ENCODE measurements around the gene RNF214. TPM values are rescaled to one million over a fixed set of nuclear protein-coding genes. Genes with fewer than 3 reads are reported as not detected.

Gene RNF214
- total and polyA plus RNA-seq, 2 of the 13 experiments (the other 11 are each of a cell fraction or from before 2014, with no cell fraction given) = 10.7 to 12.6 TPM

- no peak for TF ChIP-seq ZNF354B (CRISPR knock-in tag; IDR thresholded peaks at IDR 0.05)
- no peak for TF ChIP-seq ZFP62 (CRISPR knock-in tag; IDR thresholded peaks at IDR 0.05)
- no peak; the same call in 1 of the 2 replicates for TF ChIP-seq ZNF619 (CRISPR knock-in tag; IDR thresholded peaks at IDR 0.05)
- no peak for TF ChIP-seq ZNF746 (CRISPR knock-in tag; IDR thresholded peaks at IDR 0.05)
- TF ChIP-seq CENPX (CRISPR knock-in tag; IDR thresholded peaks at IDR 0.05) = no peak
- no peak for TF ChIP-seq YY1 (IDR thresholded peaks at IDR 0.05; ENCODE audit: insufficient read depth, insufficient replicate concordance, low read depth, low read length)
- no peak for TF ChIP-seq HOXA5 (CRISPR knock-in tag; IDR thresholded peaks at IDR 0.05)
- TF ChIP-seq CHD2 (IDR thresholded peaks at IDR 0.05; ENCODE audit: low read depth, low read length) = no peak
- TF ChIP-seq ZNF850 (CRISPR knock-in tag; conservative IDR thresholded peaks at IDR 0.05) = no peak
- no peak for TF ChIP-seq ZNF382 (CRISPR knock-in tag; IDR thresholded peaks at IDR 0.05; ENCODE audit: borderline replicate concordance)
- TF ChIP-seq TARDBP (CRISPR knock-in tag; IDR thresholded peaks at IDR 0.05) = no peak; the same call in 1 of the 2 replicates
- TF ChIP-seq SP1 (IDR thresholded peaks at IDR 0.05) = no peak
- TF ChIP-seq SP1 (CRISPR knock-in tag; IDR thresholded peaks at IDR 0.05) = peak; percentile 50; the same call in 1 of the 2 replicates
- peak; percentile 36; the same call in 1 of the 2 replicates for TF ChIP-seq TFDP2 (CRISPR knock-in tag; IDR thresholded peaks at IDR 0.05)
- no peak for TF ChIP-seq ZNF580 (CRISPR knock-in tag; IDR thresholded peaks at IDR 0.05; ENCODE audit: borderline replicate concordance, low read depth)
- TF ChIP-seq MYC (CRISPR knock-in tag; IDR thresholded peaks at IDR 0.05; ENCODE audit: borderline replicate concordance) = peak; percentile 60; the same call in 1 of the 2 replicates
- TF ChIP-seq PBX2 (CRISPR knock-in tag; IDR thresholded peaks at IDR 0.05) = no peak
- peak; percentile 54; the same call in 1 of the 2 replicates for TF ChIP-seq GMEB2 (CRISPR knock-in tag; IDR thresholded peaks at IDR 0.05; ENCODE audit: low read depth)
- TF ChIP-seq NFE2 (CRISPR knock-in tag; IDR thresholded peaks at IDR 0.05) = no peak
- no peak for TF ChIP-seq ZNF776 (CRISPR knock-in tag; IDR thresholded peaks at IDR 0.05)
- TF ChIP-seq SP4 (CRISPR knock-in tag; IDR thresholded peaks at IDR 0.05) = no peak; the same call in 1 of the 2 replicates
- no peak for TF ChIP-seq ZSCAN25 (CRISPR knock-in tag; IDR thresholded peaks at IDR 0.05)
- no peak for TF ChIP-seq ZNF281 (CRISPR knock-in tag; IDR thresholded peaks at IDR 0.05; ENCODE audit: borderline replicate concordance)
- TF ChIP-seq ZIK1 (CRISPR knock-in tag; IDR thresholded peaks at IDR 0.05; ENCODE audit: borderline replicate concordance, low read depth) = no peak
- no peak for TF ChIP-seq SOX5 (CRISPR knock-in tag; IDR thresholded peaks at IDR 0.05; ENCODE audit: borderline replicate concordance)
Observed at GRCh38 chr11:117327567-117328374, 95.3 kb downstream of the RNF214 start, which contains the start of gene CEP164 (continued).

All from HepG2 (cell line).